ENCODE data around the gene MTFMT. TPM values are rescaled to one million over a fixed set of nuclear protein-coding genes. Genes with fewer than 3 reads are reported as not detected.

Gene MTFMT
- total RNA-seq, 1 experiment from 2014 or later, result 30.4 TPM

GRCh38 chr15:65066001-65066634, 36.7 kb upstream of the MTFMT start:
- DNase-seq (ENCODE audit: low read depth, low spot score) (no peak), ATAC-seq (no peak)
- Histone ChIP-seq H3K4me3 (replicated peaks in 1 of 2; ENCODE audit: low read depth in 1 of 2, low read length in 2 of 2) (no peak overlapping the region), H3K36me3 (ENCODE audit: control insufficient read depth in 1 of 2, insufficient read depth in 2 of 2, low read length in 2 of 2) (no peaks in the 10 kb centered on the region), H3K9ac (ENCODE audit: low read length) (no peak overlapping the region), H4K20me1 (ENCODE audit: insufficient read depth) (no peaks in the 10 kb centered on the region), H3K9me2 (ENCODE audit: insufficient read depth) (no peaks in the 10 kb centered on the region), H3K27ac (ENCODE audit: low read depth, low read length) (no peak overlapping the region), H3K79me2 (ENCODE audit: insufficient read depth, low read length) (no peaks in the 10 kb centered on the region), H3K9me3 (ENCODE audit: control insufficient read depth in 1 of 2, insufficient read depth in 1 of 2, low read depth in 1 of 2, low read length in 2 of 2) (no peaks in the 10 kb centered on the region), H2AFZ (ENCODE audit: low read depth, low read length, poor library complexity, severe bottlenecking) (no peak overlapping the region), H3K27me3 (ENCODE audit: insufficient read depth, low read length) (no peaks in the 10 kb centered on the region), H3K4me2 (ENCODE audit: low read length) (no peak overlapping the region), H3K4me1 (ENCODE audit: control insufficient read depth in 1 of 2, insufficient read depth in 2 of 2, low read length in 2 of 2) (no peaks in the 10 kb centered on the region)
- ChIA-PET CTCF (no interaction called here), RAD21 (ENCODE audit: low non-redundant PET in 1 of 2, low total read pairs in 2 of 2, uncharacterized antibody in 2 of 2, unreplicated experiment in 2 of 2) (no interaction called here), POLR2A (no interaction called here)
- TF ChIP-seq TCF7L2 (IDR thresholded peaks at IDR 0.05; ENCODE audit: borderline replicate concordance, extremely low read depth, insufficient read depth, insufficient read length), result no peak
- TF ChIP-seq SIN3A (IDR thresholded peaks at IDR 0.05; ENCODE audit: low read depth), result no peak
- no peak for TF ChIP-seq ZNF274 (IDR thresholded peaks at IDR 0.05; ENCODE audit: low read depth, low read length)
- TF ChIP-seq YY1 (IDR thresholded peaks at IDR 0.05; ENCODE audit: extremely low read depth, insufficient replicate concordance, low read depth, low read length), result no peak
- TF ChIP-seq CEBPB (IDR thresholded peaks at IDR 0.05; ENCODE audit: low read depth), result no peak
- no peak for TF ChIP-seq CBX3 (IDR thresholded peaks at IDR 0.05; ENCODE audit: low read depth)
- no peak for TF ChIP-seq EGR1 (IDR thresholded peaks at IDR 0.05; ENCODE audit: low read depth)
- TF ChIP-seq ZFX (IDR thresholded peaks at IDR 0.05), result no peak
- TF ChIP-seq REST (IDR thresholded peaks at IDR 0.05; ENCODE audit: low read depth), result no peak
- no peak for TF ChIP-seq ELF1 (IDR thresholded peaks at IDR 0.05; ENCODE audit: borderline replicate concordance, low read depth)
- no TSS peak for BruUV-seq (replicated peaks)
- intact Hi-C loops (cut with micrococcal nuclease), result no loop called here

Measured in HCT116 (cell line).